ENCODE measurements around the gene AADACL2. TPM values are rescaled to one million over a fixed set of nuclear protein-coding genes. Genes with fewer than 3 reads are reported as not detected.

The AADACL2 gene
- total RNA-seq, 1 donor from 2014 or later: 0.21 TPM

DNA sequence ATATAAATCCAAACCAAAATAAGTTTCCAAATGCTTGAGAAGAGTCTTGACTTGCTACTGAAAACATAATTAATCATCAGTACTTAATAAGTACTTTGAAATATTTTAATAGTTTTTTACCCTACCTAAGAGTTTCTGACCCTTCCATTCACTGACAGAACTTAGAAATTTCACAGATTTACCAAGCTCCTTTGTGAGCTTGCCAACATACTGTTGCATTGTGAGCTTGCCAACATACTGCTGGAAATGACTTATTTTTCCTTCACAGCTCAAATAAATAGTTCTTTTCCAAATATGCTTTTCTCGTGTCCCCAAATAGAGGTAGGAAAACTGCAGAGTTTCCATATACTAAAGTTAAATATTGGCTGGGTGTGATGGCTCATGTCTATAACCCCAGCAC, 70.5 kb downstream of the AADACL2 start:
- TF ChIP-seq CTCF (IDR thresholded peaks at IDR 0.05): no peak
- Histone ChIP-seq H3K4me3 (no peak overlapping the region), H3K36me3 (no peaks in the 10 kb centered on the region), H3K4me1 (no peaks in the 10 kb centered on the region), H3K9me3 (no peaks in the 10 kb centered on the region), H3K27ac (no peak overlapping the region), H3K27me3 (ENCODE audit: low read depth) (no peaks in the 10 kb centered on the region)
- no peak for ATAC-seq
- intact Hi-C loops (cut with DNase I): no loop called here
- DNase-seq: no peak

- Histone ChIP-seq H3K27ac (no peak overlapping the region), H3K27me3 (ENCODE audit: low read depth) (no peaks in the 10 kb centered on the region), H3K4me3 (no peak overlapping the region), H3K4me1 (no peaks in the 10 kb centered on the region), H3K9me3 (no peaks in the 10 kb centered on the region), H3K36me3 (no peaks in the 10 kb centered on the region)
- no peak for DNase-seq
- no peak for ATAC-seq
- no peak for TF ChIP-seq CTCF (IDR thresholded peaks at IDR 0.05)
- intact Hi-C loops (cut with DNase I): no loop called here
These were observed 73.1 kb downstream of the AADACL2 start for GRCh38 chr3:151806838-151807237.

Other genes with a start within 250 kb of the AADACL2 start
- 5.6 TPM for gene AADAC, start 80.2 kb downstream of the AADACL2 start, total RNA-seq
- 2.7 TPM for gene SUCNR1, start 139.7 kb downstream of the AADACL2 start, total RNA-seq